ENCODE data around the gene SCRN2. TPM values are rescaled to one million over a fixed set of nuclear protein-coding genes. Genes with fewer than 3 reads are reported as not detected.
A peak's percentile ranks its signal among the peaks of the same experiment; 100 is the strongest.

The SCRN2 gene
- total and polyA plus RNA-seq, 2 of the 13 experiments (the other 11 are each of a cell fraction or from before 2014, with no cell fraction given) = 21.7 to 29.5 TPM

DNA sequence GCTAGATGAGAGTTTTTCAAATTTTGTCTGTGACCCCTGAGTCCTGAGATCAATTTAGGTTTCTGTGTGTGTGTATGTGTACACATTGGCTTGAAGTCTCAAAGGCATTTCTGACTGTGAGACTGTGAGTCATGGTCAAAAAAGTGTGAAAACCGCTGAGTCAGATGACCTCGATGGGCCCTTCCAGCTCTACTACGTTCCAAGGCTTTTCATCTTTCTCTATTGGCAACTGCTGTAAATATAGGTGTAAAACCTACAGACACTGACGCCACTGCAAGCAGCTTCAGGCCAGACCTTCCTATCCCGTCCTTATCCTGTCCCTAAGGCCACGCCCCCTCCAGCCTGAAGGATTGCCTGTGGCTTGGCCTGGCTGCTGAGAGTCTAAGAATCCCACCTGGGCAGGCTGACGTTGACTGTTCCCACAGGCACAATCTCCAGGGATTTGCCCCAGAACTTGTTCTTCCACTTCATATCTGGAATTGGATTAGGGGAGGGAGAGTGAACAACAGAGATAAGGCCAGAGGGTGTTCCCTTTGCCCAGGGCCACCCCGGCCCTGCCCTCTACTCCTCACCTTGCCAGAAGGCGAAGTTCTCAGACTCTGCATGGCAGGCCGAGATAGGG, 30.8 kb downstream of the SCRN2 start (continued):
- TF ChIP-seq, protein P1, sequence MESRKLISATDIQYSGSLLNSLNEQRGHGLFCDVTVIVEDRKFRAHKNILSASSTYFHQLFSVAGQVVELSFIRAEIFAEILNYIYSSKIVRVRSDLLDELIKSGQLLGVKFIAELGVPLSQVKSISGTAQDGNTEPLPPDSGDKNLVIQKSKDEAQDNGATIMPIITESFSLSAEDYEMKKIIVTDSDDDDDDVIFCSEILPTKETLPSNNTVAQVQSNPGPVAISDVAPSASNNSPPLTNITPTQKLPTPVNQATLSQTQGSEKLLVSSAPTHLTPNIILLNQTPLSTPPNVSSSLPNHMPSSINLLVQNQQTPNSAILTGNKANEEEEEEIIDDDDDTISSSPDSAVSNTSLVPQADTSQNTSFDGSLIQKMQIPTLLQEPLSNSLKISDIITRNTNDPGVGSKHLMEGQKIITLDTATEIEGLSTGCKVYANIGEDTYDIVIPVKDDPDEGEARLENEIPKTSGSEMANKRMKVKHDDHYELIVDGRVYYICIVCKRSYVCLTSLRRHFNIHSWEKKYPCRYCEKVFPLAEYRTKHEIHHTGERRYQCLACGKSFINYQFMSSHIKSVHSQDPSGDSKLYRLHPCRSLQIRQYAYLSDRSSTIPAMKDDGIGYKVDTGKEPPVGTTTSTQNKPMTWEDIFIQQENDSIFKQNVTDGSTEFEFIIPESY (CRISPR knock-in tag; IDR thresholded peaks at IDR 0.05) = peak; percentile 22; the same call in 1 of the 2 replicates
- TF ChIP-seq, protein P2, sequence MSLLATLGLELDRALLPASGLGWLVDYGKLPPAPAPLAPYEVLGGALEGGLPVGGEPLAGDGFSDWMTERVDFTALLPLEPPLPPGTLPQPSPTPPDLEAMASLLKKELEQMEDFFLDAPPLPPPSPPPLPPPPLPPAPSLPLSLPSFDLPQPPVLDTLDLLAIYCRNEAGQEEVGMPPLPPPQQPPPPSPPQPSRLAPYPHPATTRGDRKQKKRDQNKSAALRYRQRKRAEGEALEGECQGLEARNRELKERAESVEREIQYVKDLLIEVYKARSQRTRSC (CRISPR knock-in tag; IDR thresholded peaks at IDR 0.05; ENCODE audit: low read depth) = no peak
- TF ChIP-seq ZSCAN30 (CRISPR knock-in tag; IDR thresholded peaks at IDR 0.05) (no peak), MAFF (IDR thresholded peaks at IDR 0.05; ENCODE audit: low read depth, low read length) (peak; percentile 98), POGZ (CRISPR knock-in tag; IDR thresholded peaks at IDR 0.05) (no peak), SIN3B (IDR thresholded peaks at IDR 0.05; ENCODE audit: low read length) (no peak), HIVEP1 (CRISPR knock-in tag; IDR thresholded peaks at IDR 0.05) (no peak), ZNF33A (CRISPR knock-in tag; IDR thresholded peaks at IDR 0.05; ENCODE audit: borderline replicate concordance) (no peak), SMARCC2 (IDR thresholded peaks at IDR 0.05) (no peak), SAP130 (CRISPR knock-in tag; IDR thresholded peaks at IDR 0.05; ENCODE audit: low read depth) (peak; percentile 32; the same call in 1 of the 2 replicates), ZNF598 (CRISPR knock-in tag; IDR thresholded peaks at IDR 0.05; ENCODE audit: borderline replicate concordance) (no peak)
- TF ChIP-seq, protein P3, sequence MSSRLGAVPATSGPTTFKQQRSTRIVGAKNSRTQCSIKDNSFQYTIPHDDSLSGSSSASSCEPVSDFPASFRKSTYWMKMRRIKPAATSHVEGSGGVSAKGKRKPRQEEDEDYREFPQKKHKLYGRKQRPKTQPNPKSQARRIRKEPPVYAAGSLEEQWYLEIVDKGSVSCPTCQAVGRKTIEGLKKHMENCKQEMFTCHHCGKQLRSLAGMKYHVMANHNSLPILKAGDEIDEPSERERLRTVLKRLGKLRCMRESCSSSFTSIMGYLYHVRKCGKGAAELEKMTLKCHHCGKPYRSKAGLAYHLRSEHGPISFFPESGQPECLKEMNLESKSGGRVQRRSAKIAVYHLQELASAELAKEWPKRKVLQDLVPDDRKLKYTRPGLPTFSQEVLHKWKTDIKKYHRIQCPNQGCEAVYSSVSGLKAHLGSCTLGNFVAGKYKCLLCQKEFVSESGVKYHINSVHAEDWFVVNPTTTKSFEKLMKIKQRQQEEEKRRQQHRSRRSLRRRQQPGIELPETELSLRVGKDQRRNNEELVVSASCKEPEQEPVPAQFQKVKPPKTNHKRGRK (CRISPR knock-in tag; IDR thresholded peaks at IDR 0.05) = no peak
- TF ChIP-seq, protein P4, sequence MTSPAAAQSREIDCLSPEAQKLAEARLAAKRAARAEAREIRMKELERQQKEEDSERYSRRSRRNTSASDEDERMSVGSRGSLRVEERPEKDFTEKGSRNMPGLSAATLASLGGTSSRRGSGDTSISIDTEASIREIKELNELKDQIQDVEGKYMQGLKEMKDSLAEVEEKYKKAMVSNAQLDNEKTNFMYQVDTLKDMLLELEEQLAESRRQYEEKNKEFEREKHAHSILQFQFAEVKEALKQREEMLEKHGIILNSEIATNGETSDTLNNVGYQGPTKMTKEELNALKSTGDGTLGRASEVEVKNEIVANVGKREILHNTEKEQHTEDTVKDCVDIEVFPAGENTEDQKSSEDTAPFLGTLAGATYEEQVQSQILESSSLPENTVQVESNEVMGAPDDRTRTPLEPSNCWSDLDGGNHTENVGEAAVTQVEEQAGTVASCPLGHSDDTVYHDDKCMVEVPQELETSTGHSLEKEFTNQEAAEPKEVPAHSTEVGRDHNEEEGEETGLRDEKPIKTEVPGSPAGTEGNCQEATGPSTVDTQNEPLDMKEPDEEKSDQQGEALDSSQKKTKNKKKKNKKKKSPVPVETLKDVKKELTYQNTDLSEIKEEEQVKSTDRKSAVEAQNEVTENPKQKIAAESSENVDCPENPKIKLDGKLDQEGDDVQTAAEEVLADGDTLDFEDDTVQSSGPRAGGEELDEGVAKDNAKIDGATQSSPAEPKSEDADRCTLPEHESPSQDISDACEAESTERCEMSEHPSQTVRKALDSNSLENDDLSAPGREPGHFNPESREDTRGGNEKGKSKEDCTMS (CRISPR knock-in tag; conservative IDR thresholded peaks at IDR 0.05) = no peak
- TF ChIP-seq, protein P5, sequence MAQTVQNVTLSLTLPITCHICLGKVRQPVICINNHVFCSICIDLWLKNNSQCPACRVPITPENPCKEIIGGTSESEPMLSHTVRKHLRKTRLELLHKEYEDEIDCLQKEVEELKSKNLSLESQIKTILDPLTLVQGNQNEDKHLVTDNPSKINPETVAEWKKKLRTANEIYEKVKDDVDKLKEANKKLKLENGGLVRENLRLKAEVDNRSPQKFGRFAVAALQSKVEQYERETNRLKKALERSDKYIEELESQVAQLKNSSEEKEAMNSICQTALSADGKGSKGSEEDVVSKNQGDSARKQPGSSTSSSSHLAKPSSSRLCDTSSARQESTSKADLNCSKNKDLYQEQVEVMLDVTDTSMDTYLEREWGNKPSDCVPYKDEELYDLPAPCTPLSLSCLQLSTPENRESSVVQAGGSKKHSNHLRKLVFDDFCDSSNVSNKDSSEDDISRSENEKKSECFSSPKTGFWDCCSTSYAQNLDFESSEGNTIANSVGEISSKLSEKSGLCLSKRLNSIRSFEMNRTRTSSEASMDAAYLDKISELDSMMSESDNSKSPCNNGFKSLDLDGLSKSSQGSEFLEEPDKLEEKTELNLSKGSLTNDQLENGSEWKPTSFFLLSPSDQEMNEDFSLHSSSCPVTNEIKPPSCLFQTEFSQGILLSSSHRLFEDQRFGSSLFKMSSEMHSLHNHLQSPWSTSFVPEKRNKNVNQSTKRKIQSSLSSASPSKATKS (CRISPR knock-in tag; IDR thresholded peaks at IDR 0.05) = no peak
- TF ChIP-seq, protein P6, sequence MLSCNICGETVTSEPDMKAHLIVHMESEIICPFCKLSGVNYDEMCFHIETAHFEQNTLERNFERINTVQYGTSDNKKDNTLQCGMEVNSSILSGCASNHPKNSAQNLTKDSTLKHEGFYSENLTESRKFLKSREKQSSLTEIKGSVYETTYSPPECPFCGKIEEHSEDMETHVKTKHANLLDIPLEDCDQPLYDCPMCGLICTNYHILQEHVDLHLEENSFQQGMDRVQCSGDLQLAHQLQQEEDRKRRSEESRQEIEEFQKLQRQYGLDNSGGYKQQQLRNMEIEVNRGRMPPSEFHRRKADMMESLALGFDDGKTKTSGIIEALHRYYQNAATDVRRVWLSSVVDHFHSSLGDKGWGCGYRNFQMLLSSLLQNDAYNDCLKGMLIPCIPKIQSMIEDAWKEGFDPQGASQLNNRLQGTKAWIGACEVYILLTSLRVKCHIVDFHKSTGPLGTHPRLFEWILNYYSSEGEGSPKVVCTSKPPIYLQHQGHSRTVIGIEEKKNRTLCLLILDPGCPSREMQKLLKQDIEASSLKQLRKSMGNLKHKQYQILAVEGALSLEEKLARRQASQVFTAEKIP (CRISPR knock-in tag; IDR thresholded peaks at IDR 0.05; ENCODE audit: borderline replicate concordance) = no peak

Data from HepG2 (cell line).